ENCODE data around the gene GPR155.

- TF ChIP-seq CTCF (IDR thresholded peaks at IDR 0.05) (no peak), POLR2AphosphoS5 (IDR thresholded peaks at IDR 0.05) (no peak), POLR2A (IDR thresholded peaks at IDR 0.05) (no peak), EP300 (IDR thresholded peaks at IDR 0.05) (no peak)
Observed at GRCh38 chr2:174490051-174490450, 3.2 kb upstream of the GPR155 start.

All from suprapubic skin (tissue), 4 donors.